H1 (cell line): ENCODE data around the gene BSG. TPM values are rescaled to one million over a fixed set of nuclear protein-coding genes. Genes with fewer than 3 reads are reported as not detected.

ENCODE experiments used
- CTCF ChIA-PET: fragments of 300-600 bp; sonication (Branson Sonifier 250); formaldehyde crosslinking; loops from one replicate; lab custom pipeline; 2021; ENCODE audit not compliant: partially characterized antibody; lab: Charles Lee
- POLR2A ChIA-PET: fragments of 300-600 bp; sonication (Branson Sonifier 250); formaldehyde crosslinking; loops from one replicate; lab custom pipeline; 2021; ENCODE audit warnings: inconsistent platforms; ENCODE audit not compliant: partially characterized antibody; lab: Charles Lee
- DNase-seq, 2 experiments: peaks; one replicate each; pipeline versions ENCODE4 v3.0.0 to v3.0.0-alpha.2; 2010 to 2022; ENCODE audit warnings: low spot score in 2 of 2, low read depth in 1 of 2, mixed read lengths in 1 of 2
- FAIRE-seq: peaks from 2 replicates; lab custom pipeline; 2011; peaks lifted over from hg19 to GRCh38; lab: Jason Lieb, UNC
- H2AFZ ChIP-seq: 2 replicates; pipeline ENCODE4 v1.8.1; 2012; ENCODE audit warnings: low read length, inconsistent platforms
- H2AK5ac ChIP-seq: 2 replicates; pipeline ENCODE4 v1.6.1; 2013; ENCODE audit warnings: low read depth, low read length
- H2BK120ac ChIP-seq: replicated peaks from 2 replicates; pipeline ENCODE3; 2013; ENCODE audit warnings: low read depth, low read length, inconsistent platforms
- H2BK12ac ChIP-seq: 2 replicates; pipeline ENCODE4 v1.6.1; 2013; ENCODE audit warnings: low read depth, low read length
- H2BK15ac ChIP-seq: 2 replicates; pipeline ENCODE4 v1.6.1; 2013; ENCODE audit warnings: low read length
- H2BK20ac ChIP-seq: 2 replicates; pipeline ENCODE4 v1.6.1; 2013; ENCODE audit warnings: low read length
- H2BK5ac ChIP-seq: 2 replicates; pipeline ENCODE4 v1.6.1; 2013; ENCODE audit warnings: low read depth, low read length
- H3K14ac ChIP-seq: 2 replicates; pipeline ENCODE4 v1.6.1; 2013; ENCODE audit warnings: inconsistent platforms; ENCODE audit not compliant: insufficient read length
- H3K18ac ChIP-seq: 2 replicates; pipeline ENCODE4 v1.6.1; 2013; ENCODE audit warnings: low read length; ENCODE audit errors: extremely low read depth
- H3K23ac ChIP-seq: 2 replicates; pipeline ENCODE4 v1.6.1; 2013; ENCODE audit warnings: inconsistent platforms; ENCODE audit not compliant: insufficient read length
- H3K23me2 ChIP-seq: 2 replicates; pipeline ENCODE4 v1.6.1; 2013; ENCODE audit warnings: low read depth, low read length
- H3K27ac ChIP-seq: 2 replicates; pipeline ENCODE4 v1.6.1; 2011; ENCODE audit warnings: low read depth, low read length, inconsistent platforms
- H3K27me3 ChIP-seq, 4 experiments: replicated peaks in 1 of 4; 1 replicate in 1 of 4; 2 replicates in 3 of 4; pipeline versions ENCODE4 v1.6.1 to v1.8.1; 2011 to 2013; ENCODE audit warnings: low read length in 3 of 4, mild to moderate bottlenecking in 3 of 4, inconsistent platforms in 2 of 4, mixed read lengths in 2 of 4, moderate library complexity in 1 of 4; ENCODE audit not compliant: control insufficient read depth in 3 of 4, insufficient read depth in 3 of 4; ENCODE audit errors: extremely low read depth in 1 of 4
- H3K36me3 ChIP-seq, 4 experiments: 2 replicates each; pipeline versions ENCODE4 v1.6.1 to v1.8.1; 2011 to 2013; ENCODE audit warnings: mild to moderate bottlenecking in 4 of 4, low read length in 3 of 4, moderate library complexity in 2 of 4, control low read depth in 1 of 4, inconsistent platforms in 1 of 4; ENCODE audit not compliant: insufficient read depth in 4 of 4, control insufficient read depth in 2 of 4
- H3K4ac ChIP-seq: replicated peaks from 2 replicates; pipeline ENCODE3; 2013; ENCODE audit warnings: low read length, low read depth, mixed read lengths, inconsistent platforms; ENCODE audit not compliant: insufficient read length
- H3K4me1 ChIP-seq, 4 experiments: replicated peaks in 1 of 4; 1 replicate in 1 of 4; 2 replicates in 3 of 4; pipeline versions ENCODE4 v1.6.1 to v1.8.1; 2011 to 2013; ENCODE audit warnings: low read length in 3 of 4, inconsistent platforms in 2 of 4, mixed read lengths in 1 of 4; ENCODE audit not compliant: insufficient read depth in 4 of 4, control insufficient read depth in 3 of 4
- H3K4me2 ChIP-seq, 2 experiments: 2 replicates each; pipeline versions ENCODE4 v1.6.1 to v1.8.1; 2011 to 2013; ENCODE audit warnings: low read depth in 2 of 2, low read length in 2 of 2, control low read depth in 1 of 2, inconsistent platforms in 1 of 2, mild to moderate bottlenecking in 1 of 2; ENCODE audit not compliant: insufficient read depth in 1 of 2
- H3K4me3 ChIP-seq, 4 experiments: fragments of 200-600, 300-600 bp in 1 of 4; sonication (generic), shearing (Covaris generic), sonication (Bioruptor Twin) in 1 of 4; 2 replicates each; pipeline versions ENCODE4 v1.5.1 to v1.8.1; 2011 to 2016; ENCODE audit warnings: low read length in 4 of 4, low read depth in 3 of 4, control low read depth in 2 of 4, inconsistent platforms in 2 of 4, mild to moderate bottlenecking in 2 of 4, mixed read lengths in 1 of 4, moderate library complexity in 1 of 4; ENCODE audit not compliant: insufficient read depth in 2 of 4; ENCODE audit errors: extremely low read depth in 1 of 4
- H3K56ac ChIP-seq: replicated peaks from 2 replicates; pipeline ENCODE3; 2013; ENCODE audit warnings: low read depth, mild to moderate bottlenecking, mixed read lengths, low read length, inconsistent platforms; ENCODE audit not compliant: insufficient read length
- H3K79me1 ChIP-seq: 2 replicates; pipeline ENCODE4 v1.6.1; 2013; ENCODE audit warnings: low read depth, low read length, control low read depth
- H3K79me2 ChIP-seq, 2 experiments: 2 replicates each; pipeline versions ENCODE4 v1.6.1 to v1.8.1; 2012 to 2013; ENCODE audit warnings: low read length in 2 of 2, mild to moderate bottlenecking in 2 of 2, inconsistent platforms in 1 of 2; ENCODE audit not compliant: insufficient read depth in 2 of 2, control insufficient read depth in 1 of 2
- H3K9ac ChIP-seq, 4 experiments: replicated peaks in 1 of 4; 1 replicate in 1 of 4; 2 replicates in 3 of 4; pipeline versions ENCODE4 v1.6.1 to v1.8.1; 2011 to 2013; ENCODE audit warnings: low read depth in 3 of 4, low read length in 3 of 4, control low read depth in 2 of 4, mild to moderate bottlenecking in 2 of 4, moderate library complexity in 2 of 4, inconsistent platforms in 1 of 4; ENCODE audit errors: extremely low read depth in 1 of 4
- H3K9me3 ChIP-seq, 2 experiments: 2 replicates each; pipeline versions ENCODE4 v1.6.1 to v1.8.1; 2012 to 2013; ENCODE audit warnings: mild to moderate bottlenecking in 2 of 2, moderate library complexity in 2 of 2, control low read depth in 1 of 2, inconsistent platforms in 1 of 2, low read depth in 1 of 2, low read length in 1 of 2, mixed read lengths in 1 of 2; ENCODE audit not compliant: insufficient read depth in 2 of 2
- H4K20me1 ChIP-seq, 2 experiments: replicated peaks in 1 of 2; 2 replicates each; pipeline versions ENCODE3 to v1.8.1; 2011 to 2013; ENCODE audit warnings: inconsistent platforms in 2 of 2, low read length in 2 of 2, mild to moderate bottlenecking in 1 of 2; ENCODE audit not compliant: insufficient read depth in 2 of 2, control insufficient read depth in 1 of 2
- H4K5ac ChIP-seq: 2 replicates; pipeline ENCODE4 v1.6.1; 2013; ENCODE audit warnings: low read length, low read depth, mixed read lengths, inconsistent platforms; ENCODE audit not compliant: insufficient read length
- H4K8ac ChIP-seq: 2 replicates; pipeline ENCODE4 v1.8.0; 2013; ENCODE audit warnings: mild to moderate bottlenecking, moderate library complexity, low read length, inconsistent platforms; ENCODE audit not compliant: insufficient read depth; ENCODE audit errors: extremely low read depth
- H4K91ac ChIP-seq: replicated peaks from 2 replicates; pipeline ENCODE3; 2013; ENCODE audit warnings: low read length, mixed read lengths, inconsistent platforms; ENCODE audit not compliant: insufficient read length
- BCL11A ChIP-seq, 2 experiments: IDR thresholded peaks; one replicate each; pipeline ENCODE4 v1.6.1; 2011; ENCODE audit warnings: low read depth in 2 of 2, low read length in 2 of 2, mild to moderate bottlenecking in 2 of 2
- CHD1 ChIP-seq: IDR thresholded peaks from 2 replicates; pipeline ENCODE4 v1.6.1; 2012; ENCODE audit warnings: low read depth, low read length, improper control_type of control experiment
- EZH2 ChIP-seq: fragments of 200-600 bp; sonication (generic); IDR thresholded peaks from 2 replicates; pipeline ENCODE4 v1.7.1; 2012; ENCODE audit warnings: low read depth, mild to moderate bottlenecking, moderate library complexity, low read length, inconsistent platforms; ENCODE audit not compliant: severe bottlenecking
- GTF2F1 ChIP-seq: IDR thresholded peaks from 2 replicates; pipeline ENCODE4 v1.6.1; 2012; ENCODE audit warnings: low read depth, low read length, improper control_type of control experiment, borderline replicate concordance
- JUND ChIP-seq: IDR thresholded peaks from 2 replicates; pipeline ENCODE4 v1.6.1; 2011; ENCODE audit warnings: mild to moderate bottlenecking, improper control_type of control experiment, low read length
- KDM5A ChIP-seq: fragments of 200-600 bp; IDR thresholded peaks from 2 replicates; pipeline ENCODE4 v1.7.1; 2012; ENCODE audit warnings: mild to moderate bottlenecking, low read length, inconsistent platforms, mixed read lengths
- MAX ChIP-seq: IDR thresholded peaks from 2 replicates; pipeline ENCODE4 v1.6.1; 2012; ENCODE audit warnings: inconsistent platforms
- NANOG ChIP-seq: IDR thresholded peaks from 2 replicates; pipeline ENCODE4 v1.6.1; 2011; ENCODE audit warnings: low read length, low read depth, mild to moderate bottlenecking, inconsistent platforms; ENCODE audit not compliant: insufficient read depth, poor library complexity, severe bottlenecking
- NRF1 ChIP-seq: IDR thresholded peaks from 2 replicates; pipeline ENCODE4 v1.6.1; 2011; ENCODE audit warnings: mild to moderate bottlenecking, low read depth, low read length, improper control_type of control experiment
- POU5F1 ChIP-seq: IDR thresholded peaks from 2 replicates; pipeline ENCODE4 v1.6.1; 2011; ENCODE audit warnings: low read depth, mild to moderate bottlenecking, low read length, moderate library complexity
- RNF2 ChIP-seq: fragments of 200-900, 300-1000 bp; sonication (generic); IDR thresholded peaks from 2 replicates; pipeline ENCODE4 v1.7.1; 2016; ENCODE audit warnings: borderline replicate concordance, low read depth, mild to moderate bottlenecking, antibody characterized with exemption, low read length; ENCODE audit not compliant: poor library complexity, severe bottlenecking; ENCODE audit errors: missing control alignments
- SP2 ChIP-seq: IDR thresholded peaks from 2 replicates; pipeline ENCODE4 v1.6.1; 2012; ENCODE audit warnings: mild to moderate bottlenecking, low read length, inconsistent platforms
- TCF12 ChIP-seq: IDR thresholded peaks from 2 replicates; pipeline ENCODE4 v1.6.1; 2011; ENCODE audit warnings: low read depth, mild to moderate bottlenecking, low read length
- YY1 ChIP-seq: IDR thresholded peaks from 2 replicates; pipeline ENCODE4 v1.6.1; 2011; ENCODE audit warnings: low read depth, mild to moderate bottlenecking, low read length
- WGBS, 2 experiments: shearing (Covaris generic) in 1 of 2; methylation state at CpG; one replicate each; pipeline versions ENCODE4 v1.1.6 to v1.1.7; 2013 to 2015; ENCODE audit warnings: low lambda C conversion rate in 2 of 2, mixed read lengths in 2 of 2, inconsistent platforms in 1 of 2, low coverage in 1 of 2, missing lambda C conversion rate in 1 of 2; ENCODE audit not compliant: insufficient replicate concordance in 2 of 2, insufficient coverage in 1 of 2, insufficient read length in 1 of 2; ENCODE audit errors: extremely low coverage in 1 of 2, missing lambda C conversion rate in 1 of 2; 5-methylcytosine and 5-hydroxymethylcytosine counted together
- polyA plus RNA-seq, 7 experiments: library from polyadenylated mRNA; depleted of rRNA in 3 of 7; stranded (reverse) in 5 of 7; unstranded in 2 of 7; fragments of >200 nt in 5 of 7; fragments of 200-250 nt in 2 of 7; gene quantifications; 1 replicate in 5 of 7; 2 replicates in 1 of 7; 4 replicates in 1 of 7; pipeline versions ENCODE4 v1.2.1 to v1.2.3, GENCODE V29; 2011 to 2013; ENCODE audit warnings: missing spikeins in 2 of 7, mixed read lengths in 2 of 7
- total RNA-seq: library from RNA; stranded (reverse); fragmentation: NEBNext Ultra II Directional; extraction: Animal tissue kit (Norgen Biotek cat#: 25700); gene quantifications from 2 replicates; pipeline ENCODE4 v1.2.1, GENCODE V29; 2021

Gene BSG
- total and polyA plus RNA-seq, 2 of the 8 experiments (the other 6 are each of a cell fraction or from before 2014, with no cell fraction given): 726 to 1,055 TPM

- H3K18ac ChIP-seq: no peak overlapping the region
- no peak for FAIRE-seq
- no peak overlapping the region for H2BK120ac ChIP-seq
- no peak overlapping the region for H3K4ac ChIP-seq
- no peak overlapping the region for H2BK12ac ChIP-seq
- peaks cover 4 to 60% (median 29%) of the 10 kb centered on the region in 4 experiments; a peak in 5 of 8 replicates for H3K36me3 ChIP-seq
- no peaks in the 10 kb centered on the region for H3K27me3 ChIP-seq
- no peak overlapping the region for H2AFZ ChIP-seq
- no peak overlapping the region for H3K9ac ChIP-seq
- ChIA-PET CTCF (interaction anchor here (0.6 to 1.1 kb wide), 4 partner anchors 17 to 128 kb away, joined by 3 read pairs; no protein-coding TSS in a partner anchor), POLR2A (interaction anchor here (1.1 to 1.6 kb wide), 3 partner anchors 8 to 85 kb away, joined by 3 read pairs; no protein-coding TSS in a partner anchor)
- WGBS, 2 experiments: 93% methylated on average over 11 of the region's 19 CpGs; no CpG with 5 or more reads in 1 of the 2 experiments
- no peak overlapping the region for H4K8ac ChIP-seq
- no peak for DNase-seq
- no peak overlapping the region for H3K14ac ChIP-seq
- no peak overlapping the region for H3K4me2 ChIP-seq
- H3K27ac ChIP-seq: no peak overlapping the region
- no peaks in the 10 kb centered on the region for H3K79me2 ChIP-seq
- no peak overlapping the region for H2BK15ac ChIP-seq
- H3K23ac ChIP-seq: no peak overlapping the region
- H3K9me3 ChIP-seq: no peaks in the 10 kb centered on the region
- H3K4me3 ChIP-seq: no peak overlapping the region
- no peak overlapping the region for H3K56ac ChIP-seq
- no peak overlapping the region for H2BK20ac ChIP-seq
- H4K20me1 ChIP-seq: peaks cover 0 to 9% of the 10 kb centered on the region in 2 experiments
- H2AK5ac ChIP-seq: no peak overlapping the region
- H2BK5ac ChIP-seq: no peak overlapping the region
- H3K23me2 ChIP-seq: no peaks in the 10 kb centered on the region
- no peak overlapping the region for H4K5ac ChIP-seq
- no peaks in the 10 kb centered on the region for H3K79me1 ChIP-seq
- H4K91ac ChIP-seq: no peak overlapping the region
- no peaks in the 10 kb centered on the region for H3K4me1 ChIP-seq
- TF ChIP-seq BCL11A (IDR thresholded peaks at IDR 0.05; ENCODE audit: low read depth in 2 of 2, low read length in 2 of 2): no peak
- no peak for TF ChIP-seq MAX
- no peak for TF ChIP-seq JUND
- no peak for TF ChIP-seq SP2
- TF ChIP-seq RNF2: no peak
- TF ChIP-seq EZH2: no peak
- TF ChIP-seq TCF12: no peak
- no peak for TF ChIP-seq POU5F1
- TF ChIP-seq NANOG: no peak
- TF ChIP-seq YY1: no peak
- no peak for TF ChIP-seq KDM5A
- no peak for TF ChIP-seq GTF2F1
- TF ChIP-seq CHD1: no peak
- no peak for TF ChIP-seq NRF1
Measured at GRCh38 chr19:618247-618619, 45.8 kb downstream of the BSG start.
